Measurements from ENCODE around the gene BTBD7.

Gene BTBD7

GRCh38 chr14:93303659-93304058, 29.2 kb downstream of the BTBD7 start:
- in situ Hi-C loops (cut with MboI; ENCODE audit: low sequenced_read_pairs) = no loop called here

GRCh38 chr14:93302688-93303581, 29.9 kb downstream of the BTBD7 start:
- in situ Hi-C loops (cut with MboI; ENCODE audit: low sequenced_read_pairs) = no loop called here

- in situ Hi-C loops (cut with MboI; ENCODE audit: low sequenced_read_pairs) = no loop called here
These were observed 30.9 kb downstream of the BTBD7 start for GRCh38 chr14:93301821-93302447.

- in situ Hi-C loops (cut with MboI; ENCODE audit: low sequenced_read_pairs) = no loop called here
These were observed 33.0 kb downstream of the BTBD7 start for GRCh38 chr14:93299866-93300265.

GRCh38 chr14:93299416-93299815, 33.4 kb downstream of the BTBD7 start:
- in situ Hi-C loops (cut with MboI; ENCODE audit: low sequenced_read_pairs) = no loop called here

GRCh38 chr14:93295541-93296220, 37.2 kb downstream of the BTBD7 start:
- in situ Hi-C loops (cut with MboI; ENCODE audit: low sequenced_read_pairs) = no loop called here

GRCh38 chr14:93286212-93286890, 46.5 kb downstream of the BTBD7 start:
- in situ Hi-C loops (cut with MboI; ENCODE audit: low sequenced_read_pairs) = no loop called here

- in situ Hi-C loops (cut with MboI; ENCODE audit: low sequenced_read_pairs) = no loop called here
These were observed 47.8 kb downstream of the BTBD7 start for GRCh38 chr14:93285044-93285443.

- in situ Hi-C loops (cut with MboI; ENCODE audit: low sequenced_read_pairs) = no loop called here
These were observed 50.9 kb downstream of the BTBD7 start for GRCh38 chr14:93281937-93282336.

GRCh38 chr14:93280743-93281142, 52.1 kb downstream of the BTBD7 start:
- in situ Hi-C loops (cut with MboI; ENCODE audit: low sequenced_read_pairs) = no loop called here

GRCh38 chr14:93276031-93276716, 56.7 kb downstream of the BTBD7 start:
- in situ Hi-C loops (cut with MboI; ENCODE audit: low sequenced_read_pairs) = no loop called here

GRCh38 chr14:93274055-93274806, 58.6 kb downstream of the BTBD7 start:
- in situ Hi-C loops (cut with MboI; ENCODE audit: low sequenced_read_pairs) = no loop called here

GRCh38 chr14:93271111-93271510, 61.7 kb downstream of the BTBD7 start:
- in situ Hi-C loops (cut with MboI; ENCODE audit: low sequenced_read_pairs) = no loop called here

- in situ Hi-C loops (cut with MboI; ENCODE audit: low sequenced_read_pairs) = no loop called here
These were observed 63.3 kb downstream of the BTBD7 start for GRCh38 chr14:93269341-93270068.

GRCh38 chr14:93268406-93268805, 64.4 kb downstream of the BTBD7 start:
- in situ Hi-C loops (cut with MboI; ENCODE audit: low sequenced_read_pairs) = no loop called here

GRCh38 chr14:93267149-93267711, 65.6 kb downstream of the BTBD7 start:
- in situ Hi-C loops (cut with MboI; ENCODE audit: low sequenced_read_pairs) = no loop called here

GRCh38 chr14:93266127-93266526, 66.7 kb downstream of the BTBD7 start:
- in situ Hi-C loops (cut with MboI; ENCODE audit: low sequenced_read_pairs) = no loop called here

- in situ Hi-C loops (cut with MboI; ENCODE audit: low sequenced_read_pairs) = no loop called here
These were observed 69.4 kb downstream of the BTBD7 start for GRCh38 chr14:93263416-93263815.

- in situ Hi-C loops (cut with MboI; ENCODE audit: low sequenced_read_pairs) = no loop called here
These were observed 70.4 kb downstream of the BTBD7 start for GRCh38 chr14:93262446-93262845.

All from HL-60/S4 treated with retinoic acid at 250 ng/mL for 4 days and 3 days (cell line).